ENCODE data around the gene JMJD7. TPM values are rescaled to one million over a fixed set of nuclear protein-coding genes. Genes with fewer than 3 reads are reported as not detected.
A peak's percentile ranks its signal among the peaks of the same experiment; 100 is the strongest.

JMJD7 gene
- total and polyA plus RNA-seq, 9 of the 15 experiments (the other 6 are each of a cell fraction or from before 2014, with no cell fraction given), result 1.2 to 13.9 (median 6.1) TPM

- TF ChIP-seq IRF2 (CRISPR knock-in tag; IDR thresholded peaks at IDR 0.05), result no peak
- no peak for TF ChIP-seq ZBTB33 (CRISPR knock-in tag; IDR thresholded peaks at IDR 0.05)
- TF ChIP-seq GABPA (tag; conservative IDR thresholded peaks at IDR 0.05; ENCODE audit: low read depth), result no peak
- peak; percentile 83 for TF ChIP-seq RBBP5 (IDR thresholded peaks at IDR 0.05; ENCODE audit: borderline replicate concordance, insufficient read depth, low read length, poor library complexity, severe bottlenecking)
These were observed at the start of gene JMJD7 (continued) for GRCh38 chr15:41827880-41828806.

DNA sequence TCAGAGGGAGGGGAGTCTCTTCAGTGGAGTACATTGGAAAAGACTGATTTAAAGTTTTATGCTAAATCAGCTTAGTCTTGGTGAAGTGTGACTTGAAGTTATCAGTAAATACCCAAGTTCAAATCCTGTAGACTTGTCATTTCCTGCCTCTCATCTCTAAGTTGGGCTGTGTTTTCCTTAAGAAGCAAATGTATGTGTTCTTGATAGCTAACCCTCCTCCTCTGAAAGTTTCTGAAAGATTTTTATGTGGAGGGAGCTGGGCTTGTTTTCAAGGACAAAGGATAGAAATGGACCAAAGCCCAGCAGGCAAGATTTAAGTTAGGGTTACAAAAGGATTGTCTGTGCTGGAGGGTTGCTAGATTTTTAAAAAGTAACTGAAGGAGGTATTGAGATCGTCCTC is 49.4 kb upstream of the JMJD7 start:
- no peak overlapping the region for H3K4me2 ChIP-seq (ENCODE audit: insufficient read depth, low read length)
- intact Hi-C loops (cut with micrococcal nuclease) (no loop called here), in situ Hi-C loops (cut with MboI) (no loop called here)
- POLR2A ChIA-PET, result interaction anchor here (0.7 to 1.3 kb wide), 3 partner anchors 11 to 265 kb away, joined by 3 read pairs; no protein-coding TSS in a partner anchor
- no peak for DNase-seq (ENCODE audit: extremely low read depth in 1 of 4, low spot score in 3 of 4)
- no TSS peak for BruUV-seq (replicated peaks)
- H3K27me3 ChIP-seq (ENCODE audit: control insufficient read depth in 2 of 2, insufficient read depth in 2 of 2, low read length in 2 of 2), result no peaks in the 10 kb centered on the region; a peak in 1 of 5 replicates
- H3K36me3 ChIP-seq (ENCODE audit: control insufficient read depth, insufficient read depth, low read length), result no peaks in the 10 kb centered on the region
- H3K9ac ChIP-seq (ENCODE audit: insufficient read depth in 1 of 2, low read depth in 2 of 2, low read length in 2 of 2), result no peak overlapping the region
- no peak for FAIRE-seq
- H3K4me1 ChIP-seq (replicated peaks in 1 of 2; ENCODE audit: control insufficient read depth in 2 of 2, insufficient read depth in 2 of 2, low read length in 2 of 2), result peaks cover 16 to 27% of the 10 kb centered on the region in 2 experiments
- TF ChIP-seq SRF (CRISPR knock-in tag; IDR thresholded peaks at IDR 0.05) (no peak), C11orf30 (IDR thresholded peaks at IDR 0.05; ENCODE audit: low read depth) (0 out of 2 replicates have a peak, but pooled peaks have one; percentile 11), NFE2 (IDR thresholded peaks at IDR 0.05; ENCODE audit: low read depth) (no peak), NBN (IDR thresholded peaks at IDR 0.05; ENCODE audit: low read depth) (no peak), SIX5 (IDR thresholded peaks at IDR 0.05; ENCODE audit: borderline replicate concordance in 1 of 2, insufficient read depth in 1 of 2, low read depth in 1 of 2, low read length in 2 of 2) (no peak), ZNF316 (IDR thresholded peaks at IDR 0.05) (0 out of 2 replicates have a peak, but pooled peaks have one; percentile 25)
- no peak overlapping the region for H3K27ac ChIP-seq (ENCODE audit: extremely low read depth, low read depth, low read length)
- no peaks in the 10 kb centered on the region for H3K9me1 ChIP-seq (ENCODE audit: control insufficient read depth, insufficient read depth, low read length)
- ATAC-seq, result no peak
- CTCF ChIA-PET (ENCODE audit: low intra/inter-chr PET ratio), result no interaction called here
- H2AFZ ChIP-seq (ENCODE audit: low read depth, low read length), result no peak overlapping the region
- H3K79me2 ChIP-seq (ENCODE audit: control insufficient read depth, insufficient read depth, low read length), result peaks cover 9% of the 10 kb centered on the region
- 45% methylated on average over 1 of the region's 1 CpG for WGBS (ENCODE audit: insufficient coverage, low coverage, missing lambda C conversion rate)
- no peaks in the 10 kb centered on the region; the same call in 1 of the 2 replicates for H4K20me1 ChIP-seq (replicated peaks; ENCODE audit: control insufficient read depth, insufficient read depth, low read length)
- H3K4me3 ChIP-seq, result no peak overlapping the region
- H3K9me3 ChIP-seq (replicated peaks; ENCODE audit: control insufficient read depth, insufficient read depth, low read depth, low read length), result no peaks in the 10 kb centered on the region
